ENCODE results near the gene PPP6R3. TPM values are rescaled to one million over a fixed set of nuclear protein-coding genes. Genes with fewer than 3 reads are reported as not detected.

Gene PPP6R3
- total RNA-seq, 4 donors from 2014 or later: 90.7 to 253 (median 164) TPM

- DNase-seq: no peak
- H3K27ac ChIP-seq: no peak overlapping the region
- H3K9me3 ChIP-seq: no peaks in the 10 kb centered on the region
- H3K4me1 ChIP-seq: no peaks in the 10 kb centered on the region
- H3K36me3 ChIP-seq: no peaks in the 10 kb centered on the region
- intact Hi-C loops (cut with DNase I; ENCODE audit: low total_unique reads): no loop called here
- H3K27me3 ChIP-seq: no peaks in the 10 kb centered on the region
- H3K4me3 ChIP-seq: no peak overlapping the region
- TF ChIP-seq CTCF (IDR thresholded peaks at IDR 0.05): no peak
- no peak for TF ChIP-seq POLR2A (IDR thresholded peaks at IDR 0.05)
Measured at GRCh38 chr11:68570691-68571090, 110.1 kb downstream of the PPP6R3 start.

- H3K27ac ChIP-seq: no peak overlapping the region
- H3K9me3 ChIP-seq: no peaks in the 10 kb centered on the region
- H3K36me3 ChIP-seq: no peaks in the 10 kb centered on the region
- TF ChIP-seq POLR2A (IDR thresholded peaks at IDR 0.05) (no peak), CTCF (IDR thresholded peaks at IDR 0.05) (no peak)
- intact Hi-C loops (cut with DNase I; ENCODE audit: low total_unique reads): no loop called here
- H3K4me1 ChIP-seq: no peaks in the 10 kb centered on the region
- no peak overlapping the region for H3K4me3 ChIP-seq
- no peaks in the 10 kb centered on the region for H3K27me3 ChIP-seq
- no peak for DNase-seq
Measured at GRCh38 chr11:68574308-68574707, 113.8 kb downstream of the PPP6R3 start.

DNA sequence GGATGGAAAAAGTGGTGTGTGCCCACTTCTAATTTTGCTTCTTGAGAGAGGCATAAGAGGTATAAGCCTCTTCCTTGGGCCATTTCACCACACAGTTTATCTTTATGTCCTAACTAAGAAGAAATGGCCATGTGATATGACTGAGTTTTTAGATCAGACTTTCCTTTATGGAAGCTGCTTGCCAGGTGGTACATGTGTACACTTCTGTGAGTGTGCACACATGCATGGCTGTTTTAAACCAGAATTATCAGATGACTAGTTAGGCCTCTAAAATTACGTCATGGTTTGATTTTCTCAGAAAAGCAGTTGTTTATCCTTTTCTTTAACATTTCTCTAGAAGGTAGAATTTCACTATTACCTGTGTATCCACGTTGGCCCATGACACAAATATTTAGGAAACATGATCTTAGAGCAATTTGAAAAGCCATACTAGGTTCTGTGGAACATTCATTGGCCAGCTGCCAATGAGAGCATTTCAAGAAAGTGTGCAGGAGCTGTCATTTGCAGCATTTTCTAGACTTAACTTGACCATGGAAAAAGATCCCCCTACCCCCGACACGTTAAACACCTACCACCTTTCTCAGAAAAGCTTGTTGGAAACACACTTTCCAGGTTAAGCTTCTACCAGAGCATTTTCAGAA lies 114.6 kb downstream of the PPP6R3 start:
- no peaks in the 10 kb centered on the region for H3K4me1 ChIP-seq
- H3K9me3 ChIP-seq: no peaks in the 10 kb centered on the region
- H3K4me3 ChIP-seq: no peak overlapping the region
- TF ChIP-seq CTCF (IDR thresholded peaks at IDR 0.05): no peak
- TF ChIP-seq POLR2A (IDR thresholded peaks at IDR 0.05): no peak
- no peaks in the 10 kb centered on the region for H3K27me3 ChIP-seq
- no peak for DNase-seq
- no peak overlapping the region for H3K27ac ChIP-seq
- intact Hi-C loops (cut with DNase I; ENCODE audit: low total_unique reads): no loop called here
- H3K36me3 ChIP-seq: no peaks in the 10 kb centered on the region

DNA sequence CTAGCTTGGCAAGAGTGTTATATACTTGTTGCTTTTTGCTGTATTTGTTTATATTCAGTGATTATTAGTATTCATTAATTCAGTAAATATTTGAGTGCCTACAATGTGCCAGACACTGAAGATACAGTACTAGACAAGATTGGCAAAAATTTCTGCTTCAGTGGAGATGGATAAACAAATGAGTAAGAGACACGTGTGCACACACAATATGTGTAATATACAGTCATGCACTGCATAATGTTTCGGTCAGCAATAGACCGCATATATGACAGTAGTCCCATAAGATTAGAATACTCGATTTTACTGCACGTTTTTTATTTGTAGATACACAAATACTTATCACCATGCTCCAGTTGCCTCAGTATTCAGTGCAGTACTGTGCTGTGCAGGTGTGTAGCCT lies 118.9 kb downstream of the PPP6R3 start:
- TF ChIP-seq CTCF (IDR thresholded peaks at IDR 0.05) (no peak), POLR2A (IDR thresholded peaks at IDR 0.05) (no peak)
- Histone ChIP-seq H3K9me3 (no peaks in the 10 kb centered on the region), H3K4me3 (no peak overlapping the region), H3K27ac (no peak overlapping the region), H3K27me3 (no peaks in the 10 kb centered on the region), H3K4me1 (no peaks in the 10 kb centered on the region), H3K36me3 (no peaks in the 10 kb centered on the region)
- no peak for DNase-seq
- intact Hi-C loops (cut with DNase I; ENCODE audit: low total_unique reads): no loop called here

GRCh38 chr11:68581439-68581838 lies 120.9 kb downstream of the PPP6R3 start:
- intact Hi-C loops (cut with DNase I; ENCODE audit: low total_unique reads): no loop called here

More at GRCh38 chr11:68581439-68581838, 120.9 kb downstream of the PPP6R3 start:
- H3K27ac ChIP-seq: no peak overlapping the region
- no peaks in the 10 kb centered on the region for H3K36me3 ChIP-seq
- no peak for TF ChIP-seq CTCF (IDR thresholded peaks at IDR 0.05)
- TF ChIP-seq POLR2A (IDR thresholded peaks at IDR 0.05): no peak
- no peak for DNase-seq
- no peak overlapping the region for H3K4me3 ChIP-seq
- H3K27me3 ChIP-seq: no peaks in the 10 kb centered on the region
- no peaks in the 10 kb centered on the region for H3K4me1 ChIP-seq
- no peaks in the 10 kb centered on the region for H3K9me3 ChIP-seq

All from uterus (tissue), 4 donors.